Psoas muscle (tissue), 8 donors: ENCODE measurements around the gene PTK6. TPM values are rescaled to one million over a fixed set of nuclear protein-coding genes. Genes with fewer than 3 reads are reported as not detected.

ENCODE experiments used
- ATAC-seq, 4 donors: fragments of 200-7000 bp; cut with Tn5 transposase; one replicate each; pipeline ENCODE4 v1.9.1; 2020; ENCODE audit warnings: moderate library complexity in 3 of 4, mild to moderate bottlenecking in 2 of 4
- DNase-seq, 2 donors: peaks; one replicate each; pipeline ENCODE4 v3.0.0-alpha.2; 2020
- H3K27ac ChIP-seq: fragments of 200-600 bp; one replicate; pipeline ENCODE4 v1.8.0; 2022
- H3K27me3 ChIP-seq, 3 donors: fragments of 200-600 bp in 1 of 3; one replicate each; pipeline versions ENCODE4 v1.6.1 to v1.8.0; 2013 to 2022; ENCODE audit warnings: low read length in 2 of 3, mild to moderate bottlenecking in 2 of 3, moderate library complexity in 1 of 3; ENCODE audit not compliant: insufficient read depth in 3 of 3
- H3K36me3 ChIP-seq, 2 donors: fragments of 200-600 bp in 1 of 2; one replicate each; pipeline versions ENCODE4 v1.6.1 to v1.8.0; 2013 to 2022; ENCODE audit warnings: low read depth in 1 of 2, mild to moderate bottlenecking in 1 of 2, moderate library complexity in 1 of 2; ENCODE audit not compliant: insufficient read depth in 1 of 2
- H3K4me1 ChIP-seq: fragments of 200-600 bp; one replicate; pipeline ENCODE4 v1.8.0; 2022
- H3K4me3 ChIP-seq: fragments of 200-600 bp; one replicate; pipeline ENCODE4 v1.8.0; 2022; ENCODE audit warnings: mild to moderate bottlenecking
- H3K9me3 ChIP-seq: fragments of 200-600 bp; one replicate; pipeline ENCODE4 v1.8.0; 2022
- CTCF ChIP-seq: fragments of 200-600 bp; IDR thresholded peaks from one replicate; pipeline ENCODE4 v1.8.0; 2022; ENCODE audit warnings: antibody characterized with exemption
- WGBS, 3 donors: extraction: QIAGEN DNeasy Blood & Tissue Kit; methylation state at CpG; one replicate each; pipeline versions ENCODE4 v1.1.6 to v1.1.7; 2013; 5-methylcytosine and 5-hydroxymethylcytosine counted together
- intact Hi-C, 2 donors: fragments of 100-400 bp; cut with DNase I; formaldehyde crosslinking; loops; one replicate each; pipeline versions ENCODE4 v1.11.0 to v1.14.2; 2022
- polyA plus RNA-seq, 3 donors: library from polyadenylated mRNA; stranded (reverse); fragments of 200-250 nt; gene quantifications; one replicate each; pipeline ENCODE4 v1.2.3, GENCODE V29; 2013
- total RNA-seq, 4 donors: library from RNA; stranded (reverse); fragmentation: NEBNext Ultra II Directional in 2 of 4; extraction: Animal tissue kit (Norgen Biotek cat#: 25700) in 2 of 4; gene quantifications; one replicate each; pipeline versions ENCODE4 v1.2.1 to v1.2.4, GENCODE V29; 2021 to 2023
- donor health status: healthy with polysubstance abuse.
- donor health status: DM: no; HTN: no; CAD: no; lungs with moderate emphysema.
- donor health status: Bipolar disorder and iron deficiency.
- donor health status: healthy.
- donor health status: DM: yes; HTN: yes; CAD: no.
- donor health status: DM: no; HTN: no; CAD: no.
- donor health status: DM: no; HTN: no; CAD: no.
- donor health status: DM: yes; HTN: yes; CAD: no.

The PTK6 gene
- total and polyA plus RNA-seq, 7 donors, result 0.04 to 0.06 (median 0.04) TPM; not detected in 4

- Histone ChIP-seq H3K27me3 (peaks cover 0 to 63% (median 19%) of the 10 kb centered on the region in 3 donors), H3K4me3 (no peak overlapping the region)
These were observed 3.2 kb downstream of the PTK6 start for GRCh38 chr20:63533871-63534393.

GRCh38 chr20:63533388-63533787 lies 3.8 kb downstream of the PTK6 start:
- no peak overlapping the region for H3K27ac ChIP-seq
- ATAC-seq (no peak), DNase-seq (peak in 1 of 2 donors; percentile 23)
- no peaks in the 10 kb centered on the region for H3K36me3 ChIP-seq
- no peak overlapping the region for H3K4me3 ChIP-seq
- peaks cover 0 to 63% (median 21%) of the 10 kb centered on the region in 3 donors for H3K27me3 ChIP-seq
- H3K9me3 ChIP-seq, result no peaks in the 10 kb centered on the region
- intact Hi-C loops, result no loop called here
- no peaks in the 10 kb centered on the region for H3K4me1 ChIP-seq
- TF ChIP-seq CTCF, result no peak
- 67 to 76% (median 73%) methylated on average over 14 of the region's 14 CpGs for WGBS, 3 donors

More at GRCh38 chr20:63533871-63534393, 3.2 kb downstream of the PTK6 start:
- no peaks in the 10 kb centered on the region for H3K36me3 ChIP-seq
- peak; percentile 17 to 57 for DNase-seq
- no peak overlapping the region for H3K27ac ChIP-seq
- H3K4me1 ChIP-seq, result no peaks in the 10 kb centered on the region
- no peaks in the 10 kb centered on the region for H3K9me3 ChIP-seq
- 51 to 63% (median 57%) methylated on average over 18 to 28 of the region's 28 CpGs for WGBS, 3 donors
- no peak for TF ChIP-seq CTCF
- ATAC-seq, result no peak
- intact Hi-C loops, result no loop called here

- Histone ChIP-seq H3K36me3 (no peaks in the 10 kb centered on the region), H3K9me3 (no peaks in the 10 kb centered on the region), H3K4me3 (no peak overlapping the region), H3K27me3 (peaks cover 0 to 62% (median 21%) of the 10 kb centered on the region in 3 donors), H3K27ac (no peak overlapping the region), H3K4me1 (no peaks in the 10 kb centered on the region)
- no peak for TF ChIP-seq CTCF
- ATAC-seq (no peak), DNase-seq (peak in 1 of 2 donors; percentile 52)
- 53 to 66% (median 57%) methylated on average over 22 to 24 of the region's 24 CpGs for WGBS, 3 donors
- intact Hi-C loops, result no loop called here
These were observed 4.7 kb downstream of the PTK6 start for GRCh38 chr20:63532449-63532971.

DNA sequence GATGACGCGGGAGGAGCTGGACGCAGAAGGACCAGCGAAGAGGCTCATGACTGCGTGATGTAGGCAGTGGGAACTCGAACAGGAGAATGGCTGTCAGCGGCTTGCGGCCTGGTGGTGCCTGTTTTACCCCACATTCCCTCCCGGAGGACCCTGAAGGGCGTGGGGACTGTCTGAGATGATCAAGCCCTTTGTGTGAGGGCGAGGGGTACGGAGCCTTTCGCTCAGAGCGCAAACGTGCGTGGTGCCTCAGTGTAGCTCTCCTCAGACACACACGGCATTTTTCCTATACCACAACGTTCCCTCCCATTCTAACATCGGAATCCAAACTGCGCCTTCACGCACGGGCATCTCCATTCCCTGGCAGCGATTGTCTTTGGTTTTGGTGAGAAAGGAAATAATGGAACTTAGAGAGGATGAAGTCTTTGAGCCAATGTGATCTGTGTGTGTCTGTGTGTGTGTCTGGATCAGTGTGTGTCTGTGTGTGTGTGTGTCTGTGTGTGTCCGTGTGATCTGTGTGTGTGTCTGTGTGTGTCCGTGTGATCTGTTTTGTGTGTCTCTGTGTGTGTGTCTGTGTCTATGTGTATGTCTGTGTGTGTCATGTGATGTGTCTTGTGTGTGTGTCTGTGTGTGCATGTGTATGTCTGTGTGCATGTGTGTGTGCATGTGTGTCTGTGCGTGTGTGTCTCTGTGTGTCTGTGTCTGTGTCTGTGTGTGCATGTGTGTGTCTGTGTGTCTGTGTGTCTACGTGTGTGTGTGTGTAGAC lies 5.3 kb downstream of the PTK6 start:
- ATAC-seq (no peak), DNase-seq (peak in 1 of 2 donors; percentile 10)
- no peaks in the 10 kb centered on the region for H3K4me1 ChIP-seq
- intact Hi-C loops, result no loop called here
- H3K36me3 ChIP-seq, result no peaks in the 10 kb centered on the region
- H3K4me3 ChIP-seq, result no peak overlapping the region
- TF ChIP-seq CTCF, result no peak
- no peak overlapping the region for H3K27ac ChIP-seq
- WGBS, 3 donors, result 66 to 81% (median 69%) methylated on average over 27 of the region's 27 CpGs
- H3K9me3 ChIP-seq, result no peaks in the 10 kb centered on the region
- peaks cover 0 to 55% (median 21%) of the 10 kb centered on the region in 3 donors for H3K27me3 ChIP-seq
